DND-41 (cell line): ENCODE results near the gene EXOC4.

ENCODE experiments used
- CTCF ChIP-seq: IDR thresholded peaks from 2 replicates; pipeline ENCODE4 v1.5.1; 2012; ENCODE audit warnings: borderline replicate concordance, low read length, moderate library complexity, mild to moderate bottlenecking; ENCODE audit not compliant: poor library complexity, severe bottlenecking; ENCODE audit errors: extremely low read depth
- EZH2 ChIP-seq: IDR thresholded peaks from 3 replicates; pipeline ENCODE4 v1.6.1; 2012; ENCODE audit warnings: borderline replicate concordance, low read depth, mild to moderate bottlenecking, moderate library complexity, low read length, inconsistent platforms; ENCODE audit not compliant: severe bottlenecking

- no peak for TF ChIP-seq CTCF
- no peak for TF ChIP-seq EZH2
Measured at GRCh38 chr7:133355822-133356221, 102.9 kb downstream of the EXOC4 start.
